Measurements from ENCODE around the gene ANKRD63. TPM values are rescaled to one million over a fixed set of nuclear protein-coding genes. Genes with fewer than 3 reads are reported as not detected.

The ANKRD63 gene
- total RNA-seq, 1 donor, result not detected

- peak overlapping the region; percentile 65 for H3K4me3 ChIP-seq (ENCODE audit: low read length)
- H3K4me1 ChIP-seq (ENCODE audit: insufficient read depth, low read length), result peaks cover 58% of the 10 kb centered on the region
- H3K27me3 ChIP-seq (ENCODE audit: insufficient read depth, low read length), result no peaks in the 10 kb centered on the region
- H3K9me3 ChIP-seq (ENCODE audit: low read depth, low read length), result no peaks in the 10 kb centered on the region
Observed at GRCh38 chr15:40306371-40306770, 23.5 kb upstream of the ANKRD63 start.

- Histone ChIP-seq H3K27me3 (ENCODE audit: insufficient read depth, low read length) (no peaks in the 10 kb centered on the region), H3K4me3 (ENCODE audit: low read length) (no peak overlapping the region), H3K9me3 (ENCODE audit: low read depth, low read length) (no peaks in the 10 kb centered on the region), H3K4me1 (ENCODE audit: insufficient read depth, low read length) (peaks cover 60% of the 10 kb centered on the region)
Observed at GRCh38 chr15:40305281-40305680, 22.4 kb upstream of the ANKRD63 start.

GRCh38 chr15:40303576-40303975 is 20.7 kb upstream of the ANKRD63 start:
- H3K9me3 ChIP-seq (ENCODE audit: low read depth, low read length), result no peaks in the 10 kb centered on the region
- no peak overlapping the region for H3K4me3 ChIP-seq (ENCODE audit: low read length)
- H3K4me1 ChIP-seq (ENCODE audit: insufficient read depth, low read length), result peaks cover 43% of the 10 kb centered on the region
- no peaks in the 10 kb centered on the region for H3K27me3 ChIP-seq (ENCODE audit: insufficient read depth, low read length)

GRCh38 chr15:40302981-40303380 is 20.1 kb upstream of the ANKRD63 start:
- no peaks in the 10 kb centered on the region for H3K27me3 ChIP-seq (ENCODE audit: insufficient read depth, low read length)
- H3K9me3 ChIP-seq (ENCODE audit: low read depth, low read length), result no peaks in the 10 kb centered on the region
- peaks cover 42% of the 10 kb centered on the region for H3K4me1 ChIP-seq (ENCODE audit: insufficient read depth, low read length)
- H3K4me3 ChIP-seq (ENCODE audit: low read length), result no peak overlapping the region

- no peak overlapping the region for H3K4me3 ChIP-seq (ENCODE audit: low read length)
- H3K27me3 ChIP-seq (ENCODE audit: insufficient read depth, low read length), result no peaks in the 10 kb centered on the region
- no peaks in the 10 kb centered on the region for H3K9me3 ChIP-seq (ENCODE audit: low read depth, low read length)
- H3K4me1 ChIP-seq (ENCODE audit: insufficient read depth, low read length), result peaks cover 42% of the 10 kb centered on the region
Observed at GRCh38 chr15:40302288-40302886, 19.5 kb upstream of the ANKRD63 start.

- Histone ChIP-seq H3K4me3 (ENCODE audit: low read length) (no peak overlapping the region), H3K9me3 (ENCODE audit: low read depth, low read length) (no peaks in the 10 kb centered on the region), H3K4me1 (ENCODE audit: insufficient read depth, low read length) (peaks cover 42% of the 10 kb centered on the region), H3K27me3 (ENCODE audit: insufficient read depth, low read length) (no peaks in the 10 kb centered on the region)
Observed at GRCh38 chr15:40301467-40302179, 18.8 kb upstream of the ANKRD63 start.

- no peaks in the 10 kb centered on the region for H3K9me3 ChIP-seq (ENCODE audit: low read depth, low read length)
- H3K4me1 ChIP-seq (ENCODE audit: insufficient read depth, low read length), result peaks cover 34% of the 10 kb centered on the region
- H3K27me3 ChIP-seq (ENCODE audit: insufficient read depth, low read length), result no peaks in the 10 kb centered on the region
- H3K4me3 ChIP-seq (ENCODE audit: low read length), result no peak overlapping the region
Observed at GRCh38 chr15:40300771-40301170, 17.9 kb upstream of the ANKRD63 start.

- H3K9me3 ChIP-seq (ENCODE audit: low read depth, low read length), result no peaks in the 10 kb centered on the region
- H3K27me3 ChIP-seq (ENCODE audit: insufficient read depth, low read length), result no peaks in the 10 kb centered on the region
- H3K4me3 ChIP-seq (ENCODE audit: low read length), result no peak overlapping the region
- H3K4me1 ChIP-seq (ENCODE audit: insufficient read depth, low read length), result peaks cover 30% of the 10 kb centered on the region
Observed at GRCh38 chr15:40300367-40300766, 17.5 kb upstream of the ANKRD63 start.

GRCh38 chr15:40298216-40298935 is 15.5 kb upstream of the ANKRD63 start:
- peaks cover 13% of the 10 kb centered on the region for H3K4me1 ChIP-seq (ENCODE audit: insufficient read depth, low read length)
- no peak overlapping the region for H3K4me3 ChIP-seq (ENCODE audit: low read length)
- no peaks in the 10 kb centered on the region for H3K27me3 ChIP-seq (ENCODE audit: insufficient read depth, low read length)
- H3K9me3 ChIP-seq (ENCODE audit: low read depth, low read length), result no peaks in the 10 kb centered on the region

- Histone ChIP-seq H3K9me3 (ENCODE audit: low read depth, low read length) (no peaks in the 10 kb centered on the region), H3K4me1 (ENCODE audit: insufficient read depth, low read length) (peaks cover 12% of the 10 kb centered on the region), H3K27me3 (ENCODE audit: insufficient read depth, low read length) (no peaks in the 10 kb centered on the region)
Observed at GRCh38 chr15:40297356-40297755, 14.5 kb upstream of the ANKRD63 start.

GRCh38 chr15:40296561-40297230 is 13.8 kb upstream of the ANKRD63 start:
- H3K4me3 ChIP-seq (ENCODE audit: low read length), result no peak overlapping the region
- peaks cover 7% of the 10 kb centered on the region for H3K4me1 ChIP-seq (ENCODE audit: insufficient read depth, low read length)
- no peaks in the 10 kb centered on the region for H3K27me3 ChIP-seq (ENCODE audit: insufficient read depth, low read length)
- no peaks in the 10 kb centered on the region for H3K9me3 ChIP-seq (ENCODE audit: low read depth, low read length)

More at GRCh38 chr15:40297356-40297755, 14.5 kb upstream of the ANKRD63 start:
- H3K4me3 ChIP-seq (ENCODE audit: low read length), result no peak overlapping the region

- Histone ChIP-seq H3K4me1 (ENCODE audit: insufficient read depth, low read length) (peaks cover under 1% of the 10 kb centered on the region), H3K27me3 (ENCODE audit: insufficient read depth, low read length) (no peaks in the 10 kb centered on the region), H3K4me3 (ENCODE audit: low read length) (no peak overlapping the region), H3K9me3 (ENCODE audit: low read depth, low read length) (no peaks in the 10 kb centered on the region)
Observed at GRCh38 chr15:40295877-40296560, 13.2 kb upstream of the ANKRD63 start.

- Histone ChIP-seq H3K4me3 (ENCODE audit: low read length) (no peak overlapping the region), H3K27me3 (ENCODE audit: insufficient read depth, low read length) (no peaks in the 10 kb centered on the region), H3K4me1 (ENCODE audit: insufficient read depth, low read length) (no peaks in the 10 kb centered on the region), H3K9me3 (ENCODE audit: low read depth, low read length) (no peaks in the 10 kb centered on the region)
Observed at GRCh38 chr15:40295297-40295696, 12.4 kb upstream of the ANKRD63 start.

GRCh38 chr15:40293905-40294895 is 11.3 kb upstream of the ANKRD63 start:
- Histone ChIP-seq H3K4me3 (ENCODE audit: low read length) (no peak overlapping the region), H3K4me1 (ENCODE audit: insufficient read depth, low read length) (no peaks in the 10 kb centered on the region), H3K27me3 (ENCODE audit: insufficient read depth, low read length) (no peaks in the 10 kb centered on the region), H3K9me3 (ENCODE audit: low read depth, low read length) (no peaks in the 10 kb centered on the region)

Data from mononuclear cell (primary cell).